WTC11 (cell line): ENCODE results near the gene CLRN3.

ENCODE experiments used
- CREB1 ChIP-seq: sonication (generic); formaldehyde crosslinking; IDR thresholded peaks from 2 replicates; pipeline ENCODE4 v1.8.0; 2023; ENCODE audit warnings: mild to moderate bottlenecking, missing genetic modification reagents
- CTCF ChIP-seq: fragments of 200-600 bp; IDR thresholded peaks from 2 replicates; pipeline ENCODE4 v1.8.0; 2022; ENCODE audit warnings: antibody characterized with exemption
- FOXJ3 ChIP-seq: sonication (generic); formaldehyde crosslinking; IDR thresholded peaks from 2 replicates; pipeline ENCODE4 v1.9.0; 2021; ENCODE audit warnings: missing genetic modification reagents, mild to moderate bottlenecking, borderline replicate concordance
- NR3C1 ChIP-seq: sonication (generic); formaldehyde crosslinking; conservative IDR thresholded peaks from 2 replicates; pipeline ENCODE4 v1.8.1; 2023; ENCODE audit warnings: low read depth, mild to moderate bottlenecking, missing genetic modification reagents
- TEAD4 ChIP-seq: sonication (generic); formaldehyde crosslinking; IDR thresholded peaks from 2 replicates; pipeline ENCODE4 v1.8.0; 2022; ENCODE audit warnings: mild to moderate bottlenecking, missing genetic modification reagents
- TP53 ChIP-seq: sonication (generic); formaldehyde crosslinking; IDR thresholded peaks from 2 replicates; pipeline ENCODE4 v1.8.1; 2023; ENCODE audit warnings: mild to moderate bottlenecking, missing genetic modification reagents
- TF ChIP-seq, protein P1 (sequence below): sonication (generic); formaldehyde crosslinking; IDR thresholded peaks from 2 replicates; pipeline ENCODE4 v1.8.0; 2022; ENCODE audit warnings: missing genetic modification reagents

- no peak for TF ChIP-seq TP53
- TF ChIP-seq NR3C1 (CRISPR knock-in tag), result no peak
- no peak for TF ChIP-seq CTCF
- TF ChIP-seq, protein P1, sequence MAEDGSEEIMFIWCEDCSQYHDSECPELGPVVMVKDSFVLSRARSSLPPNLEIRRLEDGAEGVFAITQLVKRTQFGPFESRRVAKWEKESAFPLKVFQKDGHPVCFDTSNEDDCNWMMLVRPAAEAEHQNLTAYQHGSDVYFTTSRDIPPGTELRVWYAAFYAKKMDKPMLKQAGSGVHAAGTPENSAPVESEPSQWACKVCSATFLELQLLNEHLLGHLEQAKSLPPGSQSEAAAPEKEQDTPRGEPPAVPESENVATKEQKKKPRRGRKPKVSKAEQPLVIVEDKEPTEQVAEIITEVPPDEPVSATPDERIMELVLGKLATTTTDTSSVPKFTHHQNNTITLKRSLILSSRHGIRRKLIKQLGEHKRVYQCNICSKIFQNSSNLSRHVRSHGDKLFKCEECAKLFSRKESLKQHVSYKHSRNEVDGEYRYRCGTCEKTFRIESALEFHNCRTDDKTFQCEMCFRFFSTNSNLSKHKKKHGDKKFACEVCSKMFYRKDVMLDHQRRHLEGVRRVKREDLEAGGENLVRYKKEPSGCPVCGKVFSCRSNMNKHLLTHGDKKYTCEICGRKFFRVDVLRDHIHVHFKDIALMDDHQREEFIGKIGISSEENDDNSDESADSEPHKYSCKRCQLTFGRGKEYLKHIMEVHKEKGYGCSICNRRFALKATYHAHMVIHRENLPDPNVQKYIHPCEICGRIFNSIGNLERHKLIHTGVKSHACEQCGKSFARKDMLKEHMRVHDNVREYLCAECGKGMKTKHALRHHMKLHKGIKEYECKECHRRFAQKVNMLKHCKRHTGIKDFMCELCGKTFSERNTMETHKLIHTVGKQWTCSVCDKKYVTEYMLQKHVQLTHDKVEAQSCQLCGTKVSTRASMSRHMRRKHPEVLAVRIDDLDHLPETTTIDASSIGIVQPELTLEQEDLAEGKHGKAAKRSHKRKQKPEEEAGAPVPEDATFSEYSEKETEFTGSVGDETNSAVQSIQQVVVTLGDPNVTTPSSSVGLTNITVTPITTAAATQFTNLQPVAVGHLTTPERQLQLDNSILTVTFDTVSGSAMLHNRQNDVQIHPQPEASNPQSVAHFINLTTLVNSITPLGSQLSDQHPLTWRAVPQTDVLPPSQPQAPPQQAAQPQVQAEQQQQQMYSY (CRISPR knock-in tag), result no peak
- no peak for TF ChIP-seq FOXJ3 (CRISPR knock-in tag)
- TF ChIP-seq TEAD4, result no peak
- TF ChIP-seq CREB1 (CRISPR knock-in tag), result no peak
These were observed 4.0 kb downstream of the CLRN3 start for GRCh38 chr10:127888521-127889312.
